Measurements from ENCODE around the gene HBA2.
"Not testable (repeated sequence)": the region's sequence is repeated elsewhere in the genome, so short reads cannot be mapped to it uniquely, and the experiment has no call there.

The HBA2 gene

DNA sequence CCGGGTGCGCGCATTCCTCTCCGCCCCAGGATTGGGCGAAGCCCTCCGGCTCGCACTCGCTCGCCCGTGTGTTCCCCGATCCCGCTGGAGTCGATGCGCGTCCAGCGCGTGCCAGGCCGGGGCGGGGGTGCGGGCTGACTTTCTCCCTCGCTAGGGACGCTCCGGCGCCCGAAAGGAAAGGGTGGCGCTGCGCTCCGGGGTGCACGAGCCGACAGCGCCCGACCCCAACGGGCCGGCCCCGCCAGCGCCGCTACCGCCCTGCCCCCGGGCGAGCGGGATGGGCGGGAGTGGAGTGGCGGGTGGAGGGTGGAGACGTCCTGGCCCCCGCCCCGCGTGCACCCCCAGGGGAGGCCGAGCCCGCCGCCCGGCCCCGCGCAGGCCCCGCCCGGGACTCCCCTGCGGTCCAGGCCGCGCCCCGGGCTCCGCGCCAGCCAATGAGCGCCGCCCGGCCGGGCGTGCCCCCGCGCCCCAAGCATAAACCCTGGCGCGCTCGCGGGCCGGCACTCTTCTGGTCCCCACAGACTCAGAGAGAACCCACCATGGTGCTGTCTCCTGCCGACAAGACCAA is at the start of gene HBA2:
Gene HBA2 (plus strand): TSS at position 503 of the 568 bp plus-strand sequence. CDS start 37 bp downstream, at position 540.
- not testable (repeated sequence) for DNase-seq

GRCh38 chr16:123558-124350 is 48.9 kb upstream of the HBA2 start:
- DNase-seq = not testable (repeated sequence)

GRCh38 chr16:125011-125410 is 47.7 kb upstream of the HBA2 start:
- no peak for DNase-seq

DNA sequence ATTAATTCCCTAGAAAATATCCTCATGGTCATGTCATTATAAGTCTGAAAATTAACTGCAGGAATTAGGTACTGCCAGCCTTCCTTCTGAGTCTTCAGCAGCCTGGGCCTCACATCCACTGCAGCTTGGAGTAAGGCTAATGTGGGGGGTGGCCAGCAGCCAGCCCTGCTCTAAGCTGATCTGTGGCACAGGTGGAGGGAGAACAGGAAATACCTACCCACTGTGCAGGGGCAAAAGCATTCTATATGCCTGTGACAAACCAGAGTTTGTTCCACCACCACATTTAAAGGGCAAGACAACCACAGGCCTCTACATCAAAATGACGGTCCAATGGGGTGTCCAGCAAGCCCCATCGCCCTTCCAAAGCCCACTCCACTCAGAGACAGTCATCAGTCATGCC is 43.6 kb upstream of the HBA2 start:
- DNase-seq = no peak

GRCh38 chr16:130533-131173 is 42.0 kb upstream of the HBA2 start:
- DNase-seq = no peak

- DNase-seq = no peak
Measured at GRCh38 chr16:132120-132519, 40.6 kb upstream of the HBA2 start.

GRCh38 chr16:133716-134115 is 39.0 kb upstream of the HBA2 start:
- no peak for DNase-seq

- DNase-seq = no peak
Measured at GRCh38 chr16:138049-138417, 34.6 kb upstream of the HBA2 start.

GRCh38 chr16:140175-140857 is 32.4 kb upstream of the HBA2 start:
- no peak for DNase-seq

- no peak for DNase-seq
Measured at GRCh38 chr16:142405-142967, 30.2 kb upstream of the HBA2 start.

GRCh38 chr16:143047-143446 is 29.6 kb upstream of the HBA2 start:
- DNase-seq = no peak

GRCh38 chr16:143456-143855 is 29.2 kb upstream of the HBA2 start:
- DNase-seq = no peak

DNA sequence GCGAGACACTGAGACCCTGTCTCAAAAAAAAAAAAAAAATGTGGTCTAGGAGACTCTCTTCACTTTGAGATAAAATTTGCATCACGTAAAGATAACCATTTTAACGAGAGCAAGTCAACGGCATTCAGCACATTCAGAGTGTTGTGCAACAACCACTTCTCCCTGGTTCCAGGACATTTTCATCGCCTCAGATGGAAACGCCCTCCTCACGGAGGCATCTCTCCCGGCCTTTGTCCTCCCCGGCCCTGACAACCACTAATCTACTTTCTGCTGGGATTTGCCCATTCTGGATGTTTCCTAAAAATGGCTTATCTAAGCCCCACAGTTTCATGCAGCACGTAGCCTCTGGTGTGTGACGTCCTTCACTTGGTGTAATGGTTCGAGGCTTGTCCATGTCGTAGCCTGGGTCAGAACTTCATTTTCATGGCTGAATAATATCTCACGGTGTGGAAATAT is 27.9 kb upstream of the HBA2 start:
- DNase-seq = no peak

GRCh38 chr16:146646-147045 is 26.0 kb upstream of the HBA2 start:
- DNase-seq = no peak

DNA sequence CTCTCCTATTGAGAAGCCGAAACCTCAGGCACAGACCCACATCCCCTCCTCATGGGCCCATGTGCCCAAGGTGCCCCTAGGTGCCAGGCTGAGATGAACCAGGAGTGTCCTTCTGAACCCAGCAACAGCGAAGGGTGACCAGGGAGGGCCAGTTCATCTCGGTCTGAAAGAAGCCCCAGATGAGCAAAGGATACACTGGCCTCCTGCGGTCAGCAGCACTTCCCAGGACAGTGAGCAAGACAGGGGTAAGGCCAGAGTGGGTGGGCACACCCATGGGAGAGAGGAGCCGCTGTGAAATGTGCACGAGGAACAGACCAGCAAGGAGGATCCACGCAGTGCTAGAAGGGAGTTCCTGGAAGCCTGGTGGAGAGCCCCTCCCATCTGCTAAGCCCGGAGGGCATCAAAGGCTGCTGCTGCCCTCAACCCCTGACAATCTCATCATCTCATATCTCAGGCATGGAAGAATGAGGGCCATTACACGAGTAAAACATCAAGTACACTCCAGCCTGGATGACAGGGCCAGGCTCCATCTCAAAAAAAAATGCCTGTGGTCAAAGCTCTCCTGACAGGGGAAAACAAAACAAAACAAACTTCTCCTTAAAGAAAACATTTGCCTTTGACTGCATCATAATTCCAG is 23.5 kb upstream of the HBA2 start:
- no peak for DNase-seq

GRCh38 chr16:152141-153128 is 20.2 kb upstream of the HBA2 start, which contains the start of gene HBZ:
HBZ (plus strand) TSS chr16:152644; CDS start chr16:152910, 266 bp downstream.
- DNase-seq = no peak

- DNase-seq = not testable (repeated sequence)
Measured at GRCh38 chr16:153129-153521, 19.6 kb upstream of the HBA2 start.

GRCh38 chr16:153550-154216 is 19.0 kb upstream of the HBA2 start:
- not testable (repeated sequence) for DNase-seq

GRCh38 chr16:154217-155030 is 18.3 kb upstream of the HBA2 start:
- DNase-seq = no peak

DNA sequence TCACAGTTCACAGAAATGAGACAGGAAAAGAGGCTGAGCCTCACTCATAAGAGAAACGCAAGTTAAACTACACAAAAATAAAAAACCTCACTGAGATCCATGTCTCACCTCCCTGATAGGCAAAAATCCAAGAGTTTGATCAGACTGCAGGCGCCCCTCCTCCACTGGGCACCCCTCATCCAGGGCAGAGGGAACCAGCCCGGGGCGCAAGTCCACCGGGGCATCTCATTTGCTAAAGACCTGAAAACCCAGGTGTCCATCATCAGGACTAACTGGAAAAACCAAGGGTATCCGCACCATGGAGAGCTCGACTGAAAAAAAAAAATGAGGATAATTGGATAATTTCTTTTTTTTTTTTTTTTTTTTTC is 17.7 kb upstream of the HBA2 start:
- DNase-seq = no peak
